Inferior parietal cortex (tissue), 1 donor: Measurements from ENCODE around the gene ACTR8.

Experiments used
- DNase-seq: peaks from one replicate; pipeline ENCODE4 v3.0.0-alpha.2; 2016; ENCODE audit errors: extremely low spot score

The ACTR8 gene

GRCh38 chr3:53836084-53836872, 45.7 kb downstream of the ACTR8 start:
- no peak for DNase-seq

- DNase-seq: no peak
Measured at GRCh38 chr3:53835257-53835656, 46.7 kb downstream of the ACTR8 start.

GRCh38 chr3:53834429-53835095, 47.4 kb downstream of the ACTR8 start:
- DNase-seq: no peak

GRCh38 chr3:53833700-53834099, 48.3 kb downstream of the ACTR8 start:
- no peak for DNase-seq

- DNase-seq: no peak
Measured at GRCh38 chr3:53833053-53833645, 48.8 kb downstream of the ACTR8 start.

GRCh38 chr3:53830944-53831343, 51.0 kb downstream of the ACTR8 start:
- no peak for DNase-seq

GRCh38 chr3:53829605-53830004, 52.3 kb downstream of the ACTR8 start:
- no peak for DNase-seq

GRCh38 chr3:53828581-53828980, 53.4 kb downstream of the ACTR8 start:
- no peak for DNase-seq

- no peak for DNase-seq
Measured at GRCh38 chr3:53826048-53826447, 55.9 kb downstream of the ACTR8 start.

- no peak for DNase-seq
Measured at GRCh38 chr3:53824795-53825194, 57.2 kb downstream of the ACTR8 start.

GRCh38 chr3:53823956-53824657, 57.8 kb downstream of the ACTR8 start:
- no peak for DNase-seq

GRCh38 chr3:53823026-53823955, 58.7 kb downstream of the ACTR8 start:
- no peak for DNase-seq

- DNase-seq: no peak
Measured at GRCh38 chr3:53822331-53822741, 59.6 kb downstream of the ACTR8 start.

GRCh38 chr3:53821631-53822121, 60.3 kb downstream of the ACTR8 start:
- DNase-seq: no peak

- DNase-seq: no peak
Measured at GRCh38 chr3:53820756-53821580, 61.0 kb downstream of the ACTR8 start.

GRCh38 chr3:53820084-53820483, 61.9 kb downstream of the ACTR8 start:
- no peak for DNase-seq

- no peak for DNase-seq
Measured at GRCh38 chr3:53819163-53819868, 62.6 kb downstream of the ACTR8 start.

- no peak for DNase-seq
Measured at GRCh38 chr3:53818221-53819162, 63.5 kb downstream of the ACTR8 start.
